Putamen (tissue), 1 donor: ENCODE measurements around the gene FBLN5.
"Not testable (repeated sequence)": the region's sequence is repeated elsewhere in the genome, so short reads cannot be mapped to it uniquely, and the experiment has no call there.

Experiments
- DNase-seq: peaks from one replicate; pipeline ENCODE4 v3.0.0-alpha.2; 2016; ENCODE audit warnings: low spot score

FBLN5 gene

GRCh38 chr14:91861091-91861490 lies 86.4 kb downstream of the FBLN5 start:
- DNase-seq, result no peak

GRCh38 chr14:91860238-91860637 lies 87.3 kb downstream of the FBLN5 start:
- no peak for DNase-seq

GRCh38 chr14:91858536-91859275 lies 88.8 kb downstream of the FBLN5 start:
- no peak for DNase-seq

GRCh38 chr14:91857614-91858013 lies 89.9 kb downstream of the FBLN5 start:
- DNase-seq, result no peak

- no peak for DNase-seq
These were observed 93.1 kb downstream of the FBLN5 start for GRCh38 chr14:91854327-91854934.

GRCh38 chr14:91851563-91851962 lies 95.9 kb downstream of the FBLN5 start:
- no peak for DNase-seq

- DNase-seq, result no peak
These were observed 98.9 kb downstream of the FBLN5 start for GRCh38 chr14:91848504-91849001.

GRCh38 chr14:91847693-91848092 lies 99.8 kb downstream of the FBLN5 start:
- DNase-seq, result no peak

GRCh38 chr14:91845652-91846051 lies 101.8 kb downstream of the FBLN5 start:
- no peak for DNase-seq

- not testable (repeated sequence) for DNase-seq
These were observed 102.4 kb downstream of the FBLN5 start for GRCh38 chr14:91845056-91845455.

- DNase-seq, result no peak
These were observed 103.5 kb downstream of the FBLN5 start for GRCh38 chr14:91844029-91844428.

- DNase-seq, result no peak
These were observed 104.1 kb downstream of the FBLN5 start for GRCh38 chr14:91843437-91843836.

- DNase-seq, result no peak
These were observed 106.4 kb downstream of the FBLN5 start for GRCh38 chr14:91841065-91841464.

- no peak for DNase-seq
These were observed 107.7 kb downstream of the FBLN5 start for GRCh38 chr14:91839749-91840148.

GRCh38 chr14:91837076-91837475 lies 110.4 kb downstream of the FBLN5 start:
- DNase-seq, result no peak

- DNase-seq, result no peak
These were observed 111.3 kb downstream of the FBLN5 start for GRCh38 chr14:91835920-91836843.

- no peak for DNase-seq
These were observed 112.1 kb downstream of the FBLN5 start for GRCh38 chr14:91835197-91835919.

GRCh38 chr14:91834571-91834970 lies 112.9 kb downstream of the FBLN5 start:
- no peak for DNase-seq

GRCh38 chr14:91831337-91831736 lies 116.2 kb downstream of the FBLN5 start:
- DNase-seq, result no peak

GRCh38 chr14:91830777-91831176 lies 116.7 kb downstream of the FBLN5 start:
- no peak for DNase-seq

GRCh38 chr14:91829511-91829910 lies 118.0 kb downstream of the FBLN5 start:
- no peak for DNase-seq

- no peak for DNase-seq
These were observed 119.7 kb downstream of the FBLN5 start for GRCh38 chr14:91827746-91828145.
